Activated T-cell treated with anti-CD3 and anti-CD28 coated beads, Interleukin-2, amount 50 U/mL, for 24 hours (primary cell): ENCODE results near the gene RAMP3.

Source experiments
- DNase-seq: peaks from one replicate; pipeline ENCODE4 v3.0.0-alpha.2; 2020
- H3K27ac Mint-ChIP-seq: 2 replicates; pipeline ENCODE4 v1.8.0; 2020; ENCODE audit warnings: mild to moderate bottlenecking, mixed read lengths
- H3K27me3 Mint-ChIP-seq: 2 replicates; pipeline ENCODE4 v1.8.0; 2020; ENCODE audit warnings: mixed read lengths
- H3K36me3 Mint-ChIP-seq: 2 replicates; pipeline ENCODE4 v1.8.0; 2020; ENCODE audit warnings: low read depth, mixed read lengths
- H3K4me1 Mint-ChIP-seq: 2 replicates; pipeline ENCODE4 v1.8.0; 2020; ENCODE audit warnings: low read depth, mixed read lengths
- H3K4me3 Mint-ChIP-seq: 2 replicates; pipeline ENCODE4 v1.8.0; 2020; ENCODE audit warnings: mild to moderate bottlenecking, moderate library complexity, mixed read lengths
- H3K9me3 Mint-ChIP-seq: 2 replicates; pipeline ENCODE4 v1.8.0; 2020; ENCODE audit warnings: mixed read lengths

The RAMP3 gene

DNA sequence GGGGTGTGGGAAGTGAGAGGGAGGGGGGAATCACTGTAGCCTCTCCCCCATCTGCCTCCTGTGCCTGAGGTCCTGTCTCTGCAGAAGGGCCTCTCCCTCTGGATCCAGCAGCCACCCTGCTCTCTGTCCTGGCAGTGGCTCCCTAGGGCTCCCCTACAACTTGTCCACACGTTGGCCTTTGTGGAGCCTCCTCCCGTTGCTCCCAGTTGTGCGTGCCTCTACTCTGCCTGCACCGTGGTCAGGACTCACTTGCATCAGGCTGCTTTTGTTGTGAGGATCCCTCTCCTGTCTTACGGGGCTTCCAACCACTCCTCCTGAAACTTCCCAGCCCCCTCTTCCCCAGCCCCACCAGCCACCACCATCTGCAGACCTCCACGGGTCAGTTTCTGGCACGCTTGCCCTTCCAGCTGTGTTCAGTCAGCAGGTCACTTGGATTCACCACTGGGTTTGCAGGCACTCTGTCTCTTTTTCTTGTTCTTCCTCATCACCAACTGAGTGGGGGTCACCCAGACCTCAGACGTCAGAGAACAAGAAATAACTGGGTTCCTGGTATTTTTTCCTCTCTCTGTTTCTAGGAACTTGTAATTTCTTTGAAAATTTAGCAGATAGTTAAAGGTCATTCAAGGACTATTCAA lies 62.3 kb downstream of the RAMP3 start:
- Mint-ChIP-seq H3K4me3 (no peak overlapping the region), H3K4me1 (no peaks in the 10 kb centered on the region), H3K36me3 (no peaks in the 10 kb centered on the region), H3K9me3 (no peaks in the 10 kb centered on the region), H3K27me3 (peaks cover 44% of the 10 kb centered on the region), H3K27ac (no peak overlapping the region)
- no peak for DNase-seq

DNA sequence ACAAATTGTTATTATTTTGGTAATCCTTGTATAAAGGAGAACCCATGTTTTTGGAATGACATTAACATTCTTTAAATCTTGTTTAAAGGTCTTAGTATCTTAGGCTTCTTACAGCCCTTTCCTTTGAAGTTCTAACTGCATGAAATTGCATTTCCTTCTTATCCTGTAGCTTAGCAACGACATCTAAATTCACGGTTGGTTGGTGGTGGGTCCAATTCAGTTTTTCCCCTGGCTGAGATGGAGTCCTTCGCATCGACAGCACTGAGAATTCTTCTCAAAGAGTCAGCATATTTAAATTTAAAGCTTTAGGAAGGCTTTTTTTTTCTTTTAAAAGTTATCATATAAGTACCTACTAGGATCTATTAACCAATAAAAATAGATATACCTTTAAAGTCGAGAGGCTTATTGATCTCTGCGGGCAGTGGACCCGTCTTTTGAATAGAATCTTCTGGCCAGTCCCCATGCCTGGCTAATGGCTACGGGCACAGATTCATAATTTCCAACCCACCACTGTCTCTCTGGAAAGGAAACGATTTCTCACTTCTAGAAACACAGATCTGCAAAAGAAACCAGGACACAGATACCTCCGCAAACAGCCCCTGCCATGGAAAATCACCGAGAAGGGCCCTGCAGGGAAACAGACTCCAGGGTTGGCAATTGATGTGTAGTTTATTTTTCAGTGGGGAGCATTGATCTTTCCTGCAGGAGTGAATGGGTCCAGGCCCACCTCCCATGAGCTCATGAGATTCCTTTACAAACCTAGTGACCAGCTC lies 63.4 kb downstream of the RAMP3 start:
- no peaks in the 10 kb centered on the region for H3K4me1 Mint-ChIP-seq
- H3K36me3 Mint-ChIP-seq = no peaks in the 10 kb centered on the region
- DNase-seq = no peak
- H3K27ac Mint-ChIP-seq = no peak overlapping the region
- no peak overlapping the region for H3K4me3 Mint-ChIP-seq
- H3K9me3 Mint-ChIP-seq = no peaks in the 10 kb centered on the region
- H3K27me3 Mint-ChIP-seq = peaks cover 34% of the 10 kb centered on the region

DNA sequence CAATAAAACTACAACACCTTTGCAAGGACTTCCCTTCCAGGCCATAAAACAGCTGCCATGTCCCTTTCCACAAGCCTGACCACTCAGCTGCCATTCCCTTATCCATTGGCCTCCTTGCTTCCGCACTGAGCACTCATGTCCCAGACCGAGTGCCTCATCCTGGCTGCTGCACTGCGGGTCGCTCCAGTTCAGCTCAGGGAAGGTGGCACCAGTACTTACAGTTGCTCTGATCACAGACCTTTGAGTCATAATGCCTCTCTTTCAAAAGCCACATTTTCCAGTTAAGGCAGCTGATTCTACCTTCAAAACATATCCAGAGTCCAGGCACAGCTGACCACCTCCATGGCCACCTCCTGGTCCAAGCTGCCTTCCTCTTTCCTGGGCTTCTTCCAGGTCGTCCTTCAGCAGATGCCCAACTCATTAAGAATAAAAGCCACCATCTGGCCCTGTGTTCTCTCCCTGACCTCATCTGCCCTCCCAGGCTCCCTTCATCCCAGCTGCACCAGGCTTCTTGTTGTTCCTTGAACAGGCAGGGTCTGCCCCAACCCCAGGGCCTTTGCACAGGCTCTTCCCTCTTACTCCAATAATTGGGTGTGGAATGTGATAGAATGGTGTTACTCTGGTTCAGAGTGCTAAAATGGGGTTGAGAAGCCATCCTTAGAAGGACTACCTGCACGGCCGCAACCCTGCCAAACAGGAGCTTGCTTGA lies 64.5 kb downstream of the RAMP3 start:
- no peak overlapping the region for H3K27ac Mint-ChIP-seq
- H3K36me3 Mint-ChIP-seq = no peaks in the 10 kb centered on the region
- H3K9me3 Mint-ChIP-seq = no peaks in the 10 kb centered on the region
- H3K4me1 Mint-ChIP-seq = no peaks in the 10 kb centered on the region
- no peak for DNase-seq
- H3K27me3 Mint-ChIP-seq = peaks cover 27% of the 10 kb centered on the region
- no peak overlapping the region for H3K4me3 Mint-ChIP-seq

DNA sequence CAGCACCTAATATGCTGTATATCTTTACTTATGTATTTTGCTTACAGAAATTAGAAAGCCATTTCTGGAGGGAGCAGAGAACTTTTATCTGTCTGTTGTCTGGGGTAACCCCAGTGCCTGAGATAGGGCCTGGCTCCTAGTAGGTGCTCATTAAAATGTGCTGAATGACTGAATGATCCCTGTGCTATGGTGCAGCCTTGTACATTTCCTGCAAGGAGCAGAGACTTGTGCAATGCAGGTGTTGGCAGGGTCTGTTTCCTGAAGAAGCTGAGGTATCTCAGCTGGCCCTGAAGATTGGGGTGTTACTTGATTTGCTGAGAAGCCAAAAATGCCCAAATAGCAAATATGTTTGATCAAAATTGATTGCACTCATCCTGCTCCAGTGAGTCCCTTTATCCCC lies 65.5 kb downstream of the RAMP3 start:
- H3K27me3 Mint-ChIP-seq = peaks cover 27% of the 10 kb centered on the region
- no peak for DNase-seq
- no peaks in the 10 kb centered on the region for H3K4me1 Mint-ChIP-seq
- no peak overlapping the region for H3K27ac Mint-ChIP-seq
- no peak overlapping the region for H3K4me3 Mint-ChIP-seq
- no peaks in the 10 kb centered on the region for H3K36me3 Mint-ChIP-seq
- H3K9me3 Mint-ChIP-seq = no peaks in the 10 kb centered on the region

DNA sequence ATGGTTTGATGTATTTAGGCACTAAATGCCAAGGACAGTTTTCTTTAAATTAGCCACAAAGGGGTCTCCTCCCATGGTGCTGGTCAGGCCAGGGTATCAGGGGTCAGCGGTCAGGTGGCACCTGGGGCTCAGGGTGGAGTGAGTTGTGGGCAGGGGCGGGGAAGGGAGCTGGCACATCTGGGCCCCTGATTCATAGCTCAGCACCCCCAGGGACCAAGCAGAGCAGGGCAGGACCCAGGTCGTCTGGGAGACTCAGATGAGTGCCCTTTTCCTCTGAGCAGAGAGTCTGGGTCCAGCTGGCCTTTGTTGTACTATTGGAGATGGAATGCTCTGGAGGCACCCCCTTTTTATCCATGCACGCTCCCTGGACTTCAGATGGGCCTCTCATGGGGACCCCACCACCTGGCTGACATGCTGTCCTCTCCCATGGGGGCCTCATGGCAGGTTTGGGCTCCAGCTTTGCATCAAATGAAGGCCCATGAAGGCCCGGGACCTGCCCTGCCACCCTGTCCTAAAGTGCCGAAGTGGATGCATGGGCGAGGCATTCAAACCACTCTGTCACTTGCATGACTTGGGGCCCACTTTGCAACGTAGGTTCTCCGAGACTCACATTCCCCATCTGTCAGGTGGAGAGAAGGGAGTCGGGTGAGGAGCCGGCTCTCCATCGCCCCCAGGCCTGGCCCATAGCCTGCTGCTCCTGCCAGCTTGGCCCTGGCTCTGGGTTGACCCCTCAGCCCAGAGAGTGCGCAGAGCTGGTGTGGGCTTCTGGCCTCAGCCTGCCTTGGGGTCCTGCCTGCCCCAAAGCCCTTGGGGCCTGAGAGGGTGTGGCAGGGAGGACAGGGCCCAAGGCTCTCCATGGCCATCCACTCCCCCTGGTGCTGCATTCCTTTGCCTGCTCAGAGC lies 66.4 kb downstream of the RAMP3 start:
- Mint-ChIP-seq H3K27ac (no peak overlapping the region), H3K36me3 (no peaks in the 10 kb centered on the region), H3K9me3 (no peaks in the 10 kb centered on the region), H3K4me3 (no peak overlapping the region), H3K27me3 (peaks cover 34% of the 10 kb centered on the region), H3K4me1 (no peaks in the 10 kb centered on the region)
- DNase-seq = no peak

DNA sequence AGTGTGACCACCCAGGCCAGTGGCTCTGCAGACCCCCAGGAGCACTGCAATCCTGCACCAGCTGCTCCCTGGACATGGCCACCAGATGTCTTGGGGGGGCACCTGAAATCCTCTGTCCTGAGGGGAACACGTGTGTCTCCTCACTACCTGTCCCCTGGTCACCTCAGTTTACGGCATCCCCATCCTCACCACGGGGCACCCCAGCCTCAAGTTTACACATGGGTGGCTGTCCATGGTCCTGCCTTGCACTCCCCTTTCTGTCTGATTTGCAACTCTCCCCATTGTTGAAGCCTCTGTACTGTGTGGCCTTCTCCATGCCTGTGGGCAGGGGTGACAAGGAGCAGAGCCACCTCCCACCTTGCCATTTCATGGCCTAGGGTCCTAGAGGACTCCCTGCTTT lies 67.2 kb downstream of the RAMP3 start:
- no peaks in the 10 kb centered on the region for H3K36me3 Mint-ChIP-seq
- no peak overlapping the region for H3K27ac Mint-ChIP-seq
- no peak for DNase-seq
- no peak overlapping the region for H3K4me3 Mint-ChIP-seq
- no peaks in the 10 kb centered on the region for H3K9me3 Mint-ChIP-seq
- H3K27me3 Mint-ChIP-seq = peaks cover 31% of the 10 kb centered on the region
- H3K4me1 Mint-ChIP-seq = no peaks in the 10 kb centered on the region

DNA sequence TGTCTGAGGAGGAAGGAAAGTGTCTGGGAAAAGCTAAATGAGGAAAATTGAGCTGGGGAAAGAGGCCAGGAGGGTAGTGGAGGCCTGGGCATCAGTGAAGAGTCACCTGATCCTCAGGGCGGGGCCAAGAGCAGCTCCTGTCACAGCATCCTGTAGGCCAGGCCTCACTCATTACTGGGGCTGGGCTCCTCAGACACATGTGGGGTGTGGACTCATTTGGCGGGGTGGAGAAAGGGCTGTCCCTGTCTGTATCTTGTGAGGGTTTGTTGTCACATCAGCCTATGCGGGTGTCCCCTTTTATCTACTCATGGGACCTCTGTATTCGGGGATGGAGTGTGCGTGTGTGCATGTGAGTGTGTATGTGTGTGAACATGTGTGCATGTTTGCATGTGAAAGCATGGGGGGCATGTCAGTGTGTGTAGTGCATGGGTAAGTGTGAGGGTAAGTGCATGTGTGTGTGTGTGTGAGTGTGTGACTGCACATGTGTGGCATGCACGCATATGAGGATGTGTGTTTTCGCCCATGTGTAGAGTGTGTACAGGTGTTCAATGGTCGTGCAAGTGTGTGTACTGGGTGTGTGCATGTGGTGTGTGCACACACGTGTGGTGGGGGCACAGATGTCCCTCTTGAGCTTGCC lies 67.8 kb downstream of the RAMP3 start:
- Mint-ChIP-seq H3K27me3 (peaks cover 29% of the 10 kb centered on the region), H3K4me1 (no peaks in the 10 kb centered on the region), H3K9me3 (no peaks in the 10 kb centered on the region), H3K36me3 (no peaks in the 10 kb centered on the region), H3K4me3 (no peak overlapping the region), H3K27ac (no peak overlapping the region)
- no peak for DNase-seq

DNA sequence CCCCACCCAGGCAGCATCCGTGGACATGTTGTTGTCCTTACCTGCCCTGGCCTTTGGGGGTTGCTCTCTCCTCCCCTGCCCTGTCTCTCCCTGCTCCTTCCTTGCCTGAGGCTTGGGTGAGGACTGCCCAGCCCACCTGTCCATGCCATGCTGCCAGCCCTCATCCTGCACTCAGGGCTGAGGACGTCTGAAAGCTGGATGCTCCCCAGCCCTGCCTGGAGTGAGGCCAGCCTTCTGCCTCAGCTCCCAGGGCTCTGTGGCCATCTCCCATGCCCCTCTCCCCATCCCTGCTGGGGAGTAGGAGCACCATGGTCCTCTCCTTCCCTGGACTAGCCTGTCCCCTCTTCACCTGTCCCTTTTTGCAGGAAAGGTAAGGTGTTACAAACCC lies 68.4 kb downstream of the RAMP3 start:
- Mint-ChIP-seq H3K4me1 (no peaks in the 10 kb centered on the region), H3K27ac (no peak overlapping the region), H3K4me3 (no peak overlapping the region), H3K27me3 (peaks cover 29% of the 10 kb centered on the region), H3K9me3 (no peaks in the 10 kb centered on the region), H3K36me3 (no peaks in the 10 kb centered on the region)
- no peak for DNase-seq

DNA sequence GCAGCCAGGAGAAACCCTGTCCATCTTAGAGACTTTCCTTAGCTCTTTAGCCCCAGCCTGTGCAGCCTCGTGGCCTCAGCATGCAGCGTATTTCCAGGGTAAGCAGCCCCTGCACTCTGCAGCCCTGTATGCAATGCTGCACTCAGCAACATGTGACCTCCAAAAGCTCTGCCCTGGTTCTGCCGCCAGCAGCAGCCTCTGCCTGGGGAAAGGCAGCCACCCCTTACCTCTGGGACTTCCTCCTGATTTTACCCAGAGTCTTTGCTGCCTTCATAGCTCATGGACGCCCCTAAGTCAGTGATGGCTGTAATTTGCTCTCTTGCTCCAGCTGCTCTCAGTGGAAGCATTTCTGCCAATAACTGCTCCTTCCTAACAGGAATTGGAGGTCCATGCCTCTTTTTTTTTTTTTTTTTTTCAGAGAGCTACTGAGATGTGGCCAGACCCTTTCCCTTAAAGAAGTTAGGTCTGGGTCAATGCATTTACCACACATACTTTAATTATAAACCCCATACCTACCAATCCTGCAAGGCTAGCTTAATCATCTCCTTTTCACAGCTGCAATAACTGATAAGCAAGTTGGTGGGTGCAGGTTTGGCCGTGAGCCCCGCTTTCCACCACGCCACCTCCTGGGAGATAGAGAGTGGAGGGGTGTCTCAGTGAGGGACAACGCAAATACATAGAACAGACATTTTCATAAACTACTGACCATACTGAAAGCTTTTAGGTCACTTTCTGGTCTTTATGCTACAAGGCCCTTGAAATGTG lies 71.7 kb downstream of the RAMP3 start:
- H3K4me1 Mint-ChIP-seq = no peaks in the 10 kb centered on the region
- no peak overlapping the region for H3K27ac Mint-ChIP-seq
- peaks cover 42% of the 10 kb centered on the region for H3K27me3 Mint-ChIP-seq
- DNase-seq = no peak
- H3K36me3 Mint-ChIP-seq = no peaks in the 10 kb centered on the region
- H3K9me3 Mint-ChIP-seq = no peaks in the 10 kb centered on the region
- H3K4me3 Mint-ChIP-seq = no peak overlapping the region

DNA sequence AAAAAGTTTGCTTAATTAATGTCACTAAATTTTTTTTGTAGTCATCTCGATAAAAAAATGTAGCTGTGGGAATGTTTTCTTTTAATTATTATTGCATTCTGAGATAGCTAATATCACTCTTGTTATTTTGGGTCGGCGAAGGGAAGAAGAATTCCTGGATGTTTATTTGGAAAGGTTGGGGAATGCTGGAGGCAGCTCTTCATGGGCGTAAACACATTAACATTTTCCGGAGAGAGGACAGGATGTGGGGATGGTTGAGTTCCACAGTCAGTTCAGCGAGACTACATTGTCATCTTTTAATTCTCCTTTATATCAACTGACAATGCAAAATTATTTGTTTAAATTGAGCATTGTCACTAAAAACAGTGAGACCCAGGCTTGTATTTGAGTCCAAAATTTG lies 72.5 kb downstream of the RAMP3 start:
- no peak for DNase-seq
- Mint-ChIP-seq H3K4me1 (no peaks in the 10 kb centered on the region), H3K36me3 (no peaks in the 10 kb centered on the region), H3K27ac (no peak overlapping the region), H3K27me3 (peaks cover 46% of the 10 kb centered on the region), H3K9me3 (no peaks in the 10 kb centered on the region), H3K4me3 (no peak overlapping the region)

DNA sequence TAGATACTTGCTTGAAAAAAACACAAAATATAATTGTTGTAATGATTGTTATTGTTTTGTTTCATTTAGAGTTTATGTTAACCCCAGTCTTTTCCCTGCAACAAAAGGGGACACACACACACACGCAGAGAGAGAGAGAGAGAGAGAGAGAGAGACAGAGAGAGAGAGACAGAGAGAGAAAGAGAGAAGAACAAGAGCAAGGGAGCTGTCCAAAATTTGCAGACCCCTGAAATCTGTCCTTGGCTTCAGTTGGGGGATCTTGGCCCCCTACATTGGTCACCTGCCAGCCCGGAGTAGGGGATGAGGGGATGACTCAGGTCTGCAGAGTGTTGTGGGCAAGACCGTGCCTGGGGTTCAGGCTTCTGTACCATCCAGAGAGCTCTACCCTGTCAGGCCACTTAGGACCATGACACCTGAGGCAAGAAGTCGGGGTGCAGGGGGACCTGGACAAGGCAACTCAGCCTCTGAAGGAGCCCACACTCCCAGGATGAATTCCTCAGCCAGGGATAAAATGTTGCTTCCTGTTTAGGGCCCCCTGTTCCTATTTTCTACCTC lies 73.1 kb downstream of the RAMP3 start:
- H3K36me3 Mint-ChIP-seq = no peaks in the 10 kb centered on the region
- H3K4me1 Mint-ChIP-seq = no peaks in the 10 kb centered on the region
- H3K27ac Mint-ChIP-seq = no peak overlapping the region

DNA sequence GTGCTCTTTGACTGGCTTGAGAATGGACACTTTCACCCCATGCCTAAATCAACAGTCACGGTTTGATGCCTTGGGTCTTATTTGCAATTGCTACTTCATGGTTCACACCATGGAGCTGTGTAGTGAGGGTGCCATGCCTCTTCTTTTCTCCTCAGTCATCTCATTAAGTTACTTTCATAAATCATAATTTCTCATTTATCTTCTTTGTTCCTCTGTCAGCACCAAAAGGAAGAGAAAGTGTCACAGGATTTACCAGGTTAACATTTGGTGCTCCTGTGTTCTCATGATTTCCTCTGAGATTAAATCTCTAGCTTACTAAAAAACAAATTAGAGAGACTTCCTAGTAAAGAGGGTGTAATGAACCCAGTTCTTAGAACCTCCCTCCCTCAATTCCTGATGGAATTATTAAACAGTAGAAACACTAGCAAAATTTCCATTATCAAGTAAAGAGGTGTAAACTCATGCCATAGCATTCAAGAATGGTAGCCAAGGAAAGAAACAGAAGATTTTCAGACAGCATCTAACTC lies 75.7 kb downstream of the RAMP3 start:
- Mint-ChIP-seq H3K27me3 (peaks cover 52% of the 10 kb centered on the region), H3K4me3 (no peak overlapping the region), H3K4me1 (no peaks in the 10 kb centered on the region), H3K36me3 (no peaks in the 10 kb centered on the region), H3K9me3 (no peaks in the 10 kb centered on the region), H3K27ac (no peak overlapping the region)
- DNase-seq = no peak

More for the DNA sequence above, 73.1 kb downstream of the RAMP3 start:
- H3K9me3 Mint-ChIP-seq = no peaks in the 10 kb centered on the region
- H3K4me3 Mint-ChIP-seq = no peak overlapping the region
- DNase-seq = no peak
- peaks cover 48% of the 10 kb centered on the region for H3K27me3 Mint-ChIP-seq
